ENCODE data around the gene PRR5L.

PRR5L gene

GRCh38 chr11:36437413-36437812, 141.3 kb downstream of the PRR5L start:
- Histone ChIP-seq H3K27ac (ENCODE audit: low read depth, low read length) (no peak overlapping the region), H3K27me3 (ENCODE audit: low read length) (no peaks in the 10 kb centered on the region), H3K9ac (ENCODE audit: low read length) (no peak overlapping the region), H3K9me2 (replicated peaks; ENCODE audit: insufficient read depth, low read length) (no peaks in the 10 kb centered on the region), H4K20me1 (ENCODE audit: low read depth, low read length) (no peaks in the 10 kb centered on the region), H3K36me3 (ENCODE audit: low read length) (no peaks in the 10 kb centered on the region), H2AFZ (ENCODE audit: low read depth, low read length, severe bottlenecking) (no peak overlapping the region), H3K9me3 (ENCODE audit: insufficient read depth, low read length) (no peaks in the 10 kb centered on the region), H3F3A (ENCODE audit: insufficient read depth) (no peaks in the 10 kb centered on the region), H3K4me2 (ENCODE audit: low read depth, low read length, poor library complexity, severe bottlenecking) (no peak overlapping the region), H3K4me3 (ENCODE audit: insufficient read depth, low read length, poor library complexity, severe bottlenecking) (no peak overlapping the region), H3K79me2 (ENCODE audit: insufficient read depth, low read length) (no peaks in the 10 kb centered on the region)
- TF ChIP-seq EZH2phosphoT487 (conservative IDR thresholded peaks at IDR 0.05; ENCODE audit: low read length) (no peak), CTCF (IDR thresholded peaks at IDR 0.05; ENCODE audit: insufficient read depth, low read length, poor library complexity, severe bottlenecking) (no peak)

- Histone ChIP-seq H3K27ac (ENCODE audit: low read depth, low read length) (no peak overlapping the region), H3K9ac (ENCODE audit: low read length) (no peak overlapping the region), H4K20me1 (ENCODE audit: low read depth, low read length) (no peaks in the 10 kb centered on the region), H3K9me3 (ENCODE audit: insufficient read depth, low read length) (no peaks in the 10 kb centered on the region), H3K4me3 (ENCODE audit: insufficient read depth, low read length, poor library complexity, severe bottlenecking) (no peak overlapping the region), H2AFZ (ENCODE audit: low read depth, low read length, severe bottlenecking) (no peak overlapping the region), H3K36me3 (ENCODE audit: low read length) (no peaks in the 10 kb centered on the region), H3F3A (ENCODE audit: insufficient read depth) (no peaks in the 10 kb centered on the region), H3K27me3 (ENCODE audit: low read length) (no peaks in the 10 kb centered on the region), H3K4me2 (ENCODE audit: low read depth, low read length, poor library complexity, severe bottlenecking) (no peak overlapping the region), H3K79me2 (ENCODE audit: insufficient read depth, low read length) (no peaks in the 10 kb centered on the region), H3K9me2 (replicated peaks; ENCODE audit: insufficient read depth, low read length) (no peaks in the 10 kb centered on the region)
- no peak for TF ChIP-seq EZH2phosphoT487 (conservative IDR thresholded peaks at IDR 0.05; ENCODE audit: low read length)
- no peak for TF ChIP-seq CTCF (IDR thresholded peaks at IDR 0.05; ENCODE audit: insufficient read depth, low read length, poor library complexity, severe bottlenecking)
These were observed 142.0 kb downstream of the PRR5L start for GRCh38 chr11:36438126-36438525.

GRCh38 chr11:36441610-36442208, 145.6 kb downstream of the PRR5L start:
- TF ChIP-seq CTCF (IDR thresholded peaks at IDR 0.05; ENCODE audit: insufficient read depth, low read length, poor library complexity, severe bottlenecking) = no peak
- Histone ChIP-seq H3K36me3 (ENCODE audit: low read length) (no peaks in the 10 kb centered on the region), H2AFZ (ENCODE audit: low read depth, low read length, severe bottlenecking) (no peak overlapping the region), H3F3A (ENCODE audit: insufficient read depth) (no peaks in the 10 kb centered on the region), H3K27me3 (ENCODE audit: low read length) (no peaks in the 10 kb centered on the region), H3K4me3 (ENCODE audit: insufficient read depth, low read length, poor library complexity, severe bottlenecking) (no peak overlapping the region), H3K27ac (ENCODE audit: low read depth, low read length) (no peak overlapping the region), H3K9ac (ENCODE audit: low read length) (no peak overlapping the region), H3K79me2 (ENCODE audit: insufficient read depth, low read length) (no peaks in the 10 kb centered on the region), H4K20me1 (ENCODE audit: low read depth, low read length) (no peaks in the 10 kb centered on the region), H3K9me3 (ENCODE audit: insufficient read depth, low read length) (no peaks in the 10 kb centered on the region), H3K9me2 (replicated peaks; ENCODE audit: insufficient read depth, low read length) (no peaks in the 10 kb centered on the region), H3K4me2 (ENCODE audit: low read depth, low read length, poor library complexity, severe bottlenecking) (no peak overlapping the region)

All from SU-DHL-6 (cell line).